GM13976 (cell line): ENCODE data around the gene ZNF418.
"Not testable (repeated sequence)": the region's sequence is repeated elsewhere in the genome, so short reads cannot be mapped to it uniquely, and the experiment has no call there.

ENCODE experiments used
- DNase-seq: peaks from one replicate; pipeline ENCODE4 v3.0.0; 2012; ENCODE audit warnings: low spot score
- in situ Hi-C: fragments of 300-500 bp; cut with MboI; formaldehyde crosslinking; loops from one replicate; pipeline ENCODE4 v1.12.0; 2022; ENCODE audit warnings: low sequenced_read_pairs, mixed read lengths, inconsistent platforms; ENCODE audit not compliant: unreplicated experiment
- TF ChIP-seq, protein P1 (sequence below): IDR thresholded peaks from 2 replicates; pipeline ENCODE4 v1.5.1; 2012; ENCODE audit warnings: borderline replicate concordance, mild to moderate bottlenecking; ENCODE audit not compliant: insufficient read depth; ENCODE audit errors: extremely low read depth, missing control alignments, control extremely low read depth

Gene ZNF418

GRCh38 chr19:57935731-57936130 is 529 bp upstream of the ZNF418 start:
- TF ChIP-seq, protein P1, sequence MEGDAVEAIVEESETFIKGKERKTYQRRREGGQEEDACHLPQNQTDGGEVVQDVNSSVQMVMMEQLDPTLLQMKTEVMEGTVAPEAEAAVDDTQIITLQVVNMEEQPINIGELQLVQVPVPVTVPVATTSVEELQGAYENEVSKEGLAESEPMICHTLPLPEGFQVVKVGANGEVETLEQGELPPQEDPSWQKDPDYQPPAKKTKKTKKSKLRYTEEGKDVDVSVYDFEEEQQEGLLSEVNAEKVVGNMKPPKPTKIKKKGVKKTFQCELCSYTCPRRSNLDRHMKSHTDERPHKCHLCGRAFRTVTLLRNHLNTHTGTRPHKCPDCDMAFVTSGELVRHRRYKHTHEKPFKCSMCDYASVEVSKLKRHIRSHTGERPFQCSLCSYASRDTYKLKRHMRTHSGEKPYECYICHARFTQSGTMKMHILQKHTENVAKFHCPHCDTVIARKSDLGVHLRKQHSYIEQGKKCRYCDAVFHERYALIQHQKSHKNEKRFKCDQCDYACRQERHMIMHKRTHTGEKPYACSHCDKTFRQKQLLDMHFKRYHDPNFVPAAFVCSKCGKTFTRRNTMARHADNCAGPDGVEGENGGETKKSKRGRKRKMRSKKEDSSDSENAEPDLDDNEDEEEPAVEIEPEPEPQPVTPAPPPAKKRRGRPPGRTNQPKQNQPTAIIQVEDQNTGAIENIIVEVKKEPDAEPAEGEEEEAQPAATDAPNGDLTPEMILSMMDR, result no peak
- in situ Hi-C loops, result no loop called here
- no peak for DNase-seq

- TF ChIP-seq, protein P1, result no peak
- in situ Hi-C loops, result no loop called here
These were observed 7.6 kb downstream of the ZNF418 start for GRCh38 chr19:57927587-57927986.

GRCh38 chr19:57916168-57916995 is 18.8 kb downstream of the ZNF418 start, which contains the start of gene ZNF417:
Gene ZNF417 (minus strand): TSS chr19:57916592. CDS start chr19:57916411, 181 bp downstream.
- in situ Hi-C loops, result not testable (repeated sequence)

More at GRCh38 chr19:57927587-57927986, 7.6 kb downstream of the ZNF418 start:
- no peak for DNase-seq

DNA sequence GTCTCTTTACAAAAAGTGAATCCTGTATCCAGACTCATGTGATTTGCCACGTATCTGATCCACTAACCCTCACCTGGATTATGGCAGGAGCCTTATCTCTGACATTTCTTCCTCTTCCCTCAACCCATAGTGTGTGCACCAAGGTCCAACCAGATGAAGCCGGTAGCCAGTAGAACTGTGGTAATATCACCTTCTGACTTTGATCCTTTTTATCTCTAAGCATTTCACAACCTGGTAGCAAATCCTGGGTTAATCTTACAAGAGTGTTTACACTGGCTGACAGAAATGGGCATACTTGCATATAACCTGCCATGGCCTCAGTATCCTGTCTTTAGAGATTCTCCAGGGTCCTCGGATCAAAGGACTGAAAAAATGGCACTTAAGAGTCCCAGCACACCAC is 20.7 kb downstream of the ZNF418 start:
- in situ Hi-C loops, result no loop called here
- TF ChIP-seq, protein P1, result no peak
- no peak for DNase-seq

More at GRCh38 chr19:57916168-57916995, 18.8 kb downstream of the ZNF418 start, which contains the start of gene ZNF417:
- peak; percentile 90 for DNase-seq
- TF ChIP-seq, protein P1, result peak; percentile 24

DNA sequence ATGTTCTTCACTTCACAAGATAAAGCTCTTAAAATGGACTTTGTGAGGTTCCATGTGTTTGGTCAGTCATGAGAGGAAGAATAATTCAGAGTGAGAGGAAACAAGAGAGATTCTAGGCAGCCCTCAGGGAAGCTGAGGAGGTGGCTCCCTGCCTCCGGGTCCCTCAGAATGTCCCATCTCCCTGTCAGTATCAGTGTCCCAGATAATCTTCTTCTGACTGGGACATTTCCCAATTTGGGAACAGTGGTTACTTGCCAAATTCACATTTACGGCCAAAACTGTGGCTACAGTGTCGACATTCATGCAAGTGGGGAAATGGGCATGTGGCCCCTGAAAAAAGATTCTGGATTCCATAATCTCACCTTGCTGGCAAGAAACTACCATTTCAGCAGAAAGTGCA is 27.8 kb downstream of the ZNF418 start:
- in situ Hi-C loops, result no loop called here
- TF ChIP-seq, protein P1, result no peak
- no peak for DNase-seq

GRCh38 chr19:57905258-57905657 is 29.9 kb downstream of the ZNF418 start:
- in situ Hi-C loops, result no loop called here
- DNase-seq, result no peak
- TF ChIP-seq, protein P1, result no peak
